Effector memory CD8-positive, alpha-beta T cell (primary cell): ENCODE results near the gene DCHS1.

Source experiments
- ATAC-seq: fragments of 150-1000 bp; cut with Tn5 transposase; replicated peaks from 2 replicates; pipeline ENCODE4 v1.10.0; 2021; ENCODE audit warnings: mild to moderate bottlenecking, moderate library complexity
- DNase-seq, 3 experiments: peaks; one replicate each; pipeline ENCODE4 v3.0.0; 2021
- H3K27ac Mint-ChIP-seq, 2 donors: one replicate each; pipeline ENCODE4 v1.8.0; 2022; ENCODE audit warnings: mild to moderate bottlenecking in 2 of 2, mixed read lengths in 2 of 2, moderate library complexity in 2 of 2
- H3K27me3 Mint-ChIP-seq, 2 donors: one replicate each; pipeline ENCODE4 v1.8.0; 2022; ENCODE audit warnings: mixed read lengths in 2 of 2
- H3K36me3 Mint-ChIP-seq: one replicate; pipeline ENCODE4 v1.8.0; 2022; ENCODE audit warnings: mild to moderate bottlenecking, moderate library complexity, mixed read lengths; ENCODE audit not compliant: insufficient read depth
- H3K4me1 Mint-ChIP-seq, 2 donors: one replicate each; pipeline ENCODE4 v1.8.0; 2022; ENCODE audit warnings: low read depth in 2 of 2, mixed read lengths in 2 of 2
- H3K4me3 Mint-ChIP-seq, 2 donors: one replicate each; pipeline ENCODE4 v1.8.0; 2022; ENCODE audit warnings: mild to moderate bottlenecking in 2 of 2, mixed read lengths in 2 of 2, moderate library complexity in 2 of 2
- H3K9me3 Mint-ChIP-seq, 2 donors: one replicate each; pipeline ENCODE4 v1.8.0; 2022; ENCODE audit warnings: mixed read lengths in 2 of 2

The DCHS1 gene

GRCh38 chr11:6664551-6664950, 8.9 kb upstream of the DCHS1 start:
- Mint-ChIP-seq H3K4me1 (peaks cover 5 to 18% of the 10 kb centered on the region in 2 donors), H3K4me3 (no peak overlapping the region), H3K27me3 (no peaks in the 10 kb centered on the region), H3K27ac (no peak overlapping the region), H3K36me3 (no peaks in the 10 kb centered on the region), H3K9me3 (no peaks in the 10 kb centered on the region)
- ATAC-seq (no peak), DNase-seq (no peak)

- peaks cover 5 to 18% of the 10 kb centered on the region in 2 donors for H3K4me1 Mint-ChIP-seq
- no peaks in the 10 kb centered on the region for H3K36me3 Mint-ChIP-seq
- no peak for ATAC-seq
- H3K9me3 Mint-ChIP-seq, result no peaks in the 10 kb centered on the region
- no peak for DNase-seq
- H3K27me3 Mint-ChIP-seq, result no peaks in the 10 kb centered on the region
- no peak overlapping the region for H3K4me3 Mint-ChIP-seq
- H3K27ac Mint-ChIP-seq, result peak overlapping the region in 1 of 2 donors; percentile 18
Observed at GRCh38 chr11:6663794-6664469, 8.3 kb upstream of the DCHS1 start.

DNA sequence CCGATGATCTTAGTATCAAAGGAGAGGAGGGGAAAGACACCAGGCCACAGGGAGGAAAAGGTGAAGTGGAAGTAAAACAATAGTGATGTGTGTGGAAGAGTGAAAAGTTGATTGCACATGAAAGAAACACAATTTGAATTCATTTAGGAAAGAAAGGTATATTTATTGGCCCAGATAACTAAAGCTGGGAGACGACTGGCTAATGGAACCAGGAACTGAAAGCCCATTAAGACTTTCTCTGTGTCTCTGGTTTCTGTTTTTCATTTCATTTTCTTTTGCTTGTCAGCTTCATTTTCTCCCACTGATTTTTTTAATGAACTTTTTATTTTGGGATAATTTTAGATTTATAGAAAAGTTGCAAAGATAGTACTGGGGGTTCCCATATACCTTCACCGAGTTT, 5.1 kb upstream of the DCHS1 start:
- DNase-seq, result no peak
- ATAC-seq, result no peak
- Mint-ChIP-seq H3K27ac (no peak overlapping the region), H3K27me3 (peaks cover 4 to 9% of the 10 kb centered on the region in 2 donors), H3K4me3 (no peak overlapping the region), H3K9me3 (no peaks in the 10 kb centered on the region), H3K4me1 (peaks cover 0 to 10% of the 10 kb centered on the region in 2 donors), H3K36me3 (no peaks in the 10 kb centered on the region)

DNA sequence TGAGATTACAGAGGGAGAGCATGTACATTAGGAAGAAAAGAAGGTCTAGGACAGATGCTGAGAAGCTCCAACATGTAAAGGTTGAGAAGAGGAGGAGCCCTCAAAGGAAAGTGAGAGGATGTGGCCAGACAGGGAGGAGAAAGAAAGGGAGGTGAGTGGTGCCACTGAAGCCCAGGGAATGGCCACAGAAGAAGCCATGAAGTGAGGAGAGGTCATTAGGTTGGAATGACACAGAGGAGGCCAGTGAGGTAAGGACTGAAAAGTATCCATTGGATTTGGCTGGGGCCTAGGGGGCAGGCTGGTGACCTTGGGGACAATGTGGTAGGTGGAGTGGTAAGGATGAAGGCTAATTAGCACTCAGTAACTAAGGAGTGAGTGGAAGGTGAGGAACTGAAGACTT, 3.0 kb upstream of the DCHS1 start:
- peaks cover 0 to 8% of the 10 kb centered on the region in 2 donors for H3K4me1 Mint-ChIP-seq
- DNase-seq (no peak), ATAC-seq (no peak)
- H3K27me3 Mint-ChIP-seq, result peaks cover 4 to 9% of the 10 kb centered on the region in 2 donors
- no peak overlapping the region for H3K27ac Mint-ChIP-seq
- H3K9me3 Mint-ChIP-seq, result no peaks in the 10 kb centered on the region
- H3K36me3 Mint-ChIP-seq, result no peaks in the 10 kb centered on the region
- no peak overlapping the region for H3K4me3 Mint-ChIP-seq

DNA sequence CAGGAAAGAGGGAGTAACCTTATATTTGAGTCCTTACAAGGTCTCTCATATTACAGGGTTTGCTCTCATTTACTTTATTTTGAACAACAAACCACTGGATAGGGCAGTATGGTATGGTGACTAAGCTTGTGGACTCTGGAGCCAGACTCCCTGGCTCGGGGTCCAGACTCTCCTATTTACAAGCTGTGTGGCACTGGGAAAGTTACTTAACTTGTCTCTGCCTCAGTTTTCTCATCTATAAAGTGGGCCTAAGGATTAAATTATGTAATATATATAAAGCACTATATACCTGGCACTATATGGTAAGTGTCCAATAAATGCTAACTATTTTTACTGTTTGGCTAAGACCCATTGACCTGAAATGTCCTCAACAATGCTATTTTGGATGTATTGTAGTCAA, 1.7 kb upstream of the DCHS1 start:
- Mint-ChIP-seq H3K27ac (no peak overlapping the region), H3K9me3 (no peaks in the 10 kb centered on the region), H3K4me3 (peak overlapping the region; percentile 73 to 81), H3K27me3 (peaks cover 4 to 9% of the 10 kb centered on the region in 2 donors), H3K4me1 (peaks cover 0 to 6% of the 10 kb centered on the region in 2 donors), H3K36me3 (no peaks in the 10 kb centered on the region)
- no peak for ATAC-seq
- DNase-seq, result no peak

GRCh38 chr11:6656936-6657335, 1.3 kb upstream of the DCHS1 start:
- ATAC-seq, result no peak
- Mint-ChIP-seq H3K9me3 (no peaks in the 10 kb centered on the region), H3K36me3 (no peaks in the 10 kb centered on the region), H3K27ac (no peak overlapping the region), H3K4me3 (peak overlapping the region; percentile 73 to 81), H3K4me1 (peaks cover 0 to 6% of the 10 kb centered on the region in 2 donors), H3K27me3 (peaks cover 4 to 9% of the 10 kb centered on the region in 2 donors)
- DNase-seq, result no peak

GRCh38 chr11:6656584-6656915, 941 bp upstream of the DCHS1 start:
- ATAC-seq, result no peak
- H3K9me3 Mint-ChIP-seq, result no peaks in the 10 kb centered on the region
- peak overlapping the region; percentile 73 to 81 for H3K4me3 Mint-ChIP-seq
- H3K4me1 Mint-ChIP-seq, result peaks cover 0 to 6% of the 10 kb centered on the region in 2 donors
- peaks cover 4 to 9% of the 10 kb centered on the region in 2 donors for H3K27me3 Mint-ChIP-seq
- no peaks in the 10 kb centered on the region for H3K36me3 Mint-ChIP-seq
- peak overlapping the region; percentile 38 to 59 for H3K27ac Mint-ChIP-seq
- no peak for DNase-seq

DNA sequence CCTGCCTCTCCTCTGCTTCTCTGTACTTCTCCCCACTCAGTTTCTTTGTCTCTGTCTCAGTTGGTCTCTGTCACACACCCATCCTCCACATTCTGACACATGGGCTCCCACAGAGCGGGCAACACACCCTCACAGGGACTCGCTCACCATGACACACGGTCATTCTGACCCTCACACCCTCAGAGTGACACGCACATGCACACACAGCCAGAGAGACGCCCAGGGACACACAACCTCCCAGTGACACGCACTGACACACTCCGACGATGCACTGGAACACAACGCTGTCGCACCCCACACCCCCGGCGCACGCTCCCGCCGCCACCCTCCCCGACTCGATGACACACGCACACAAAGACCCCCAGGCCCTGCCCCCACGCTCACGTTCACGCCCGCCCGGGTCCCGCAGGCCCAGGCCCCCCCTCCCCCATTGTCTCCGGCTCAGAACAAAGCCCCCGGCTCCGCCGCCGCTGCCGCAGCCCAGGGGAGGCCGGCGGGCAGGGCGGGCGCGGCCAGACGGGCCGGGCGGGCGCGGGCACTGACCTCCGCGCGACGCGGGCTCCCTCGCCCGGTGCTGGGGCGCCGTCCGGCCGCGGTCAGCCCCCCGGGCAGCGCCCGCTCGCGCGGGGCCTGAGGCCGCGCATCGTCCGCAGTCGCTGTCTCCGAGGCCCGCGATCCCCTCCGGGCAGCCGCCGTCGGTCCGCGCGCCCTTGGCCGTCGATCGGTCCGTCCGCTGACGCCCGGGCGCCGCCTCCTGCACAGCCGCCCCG, 404 bp downstream of the DCHS1 start:
- Mint-ChIP-seq H3K27me3 (peaks cover 4 to 9% of the 10 kb centered on the region in 2 donors), H3K4me3 (no peak overlapping the region), H3K4me1 (peaks cover 0 to 6% of the 10 kb centered on the region in 2 donors), H3K36me3 (no peaks in the 10 kb centered on the region), H3K27ac (no peak overlapping the region), H3K9me3 (no peaks in the 10 kb centered on the region)
- DNase-seq (no peak), ATAC-seq (peak; percentile 56)

DNA sequence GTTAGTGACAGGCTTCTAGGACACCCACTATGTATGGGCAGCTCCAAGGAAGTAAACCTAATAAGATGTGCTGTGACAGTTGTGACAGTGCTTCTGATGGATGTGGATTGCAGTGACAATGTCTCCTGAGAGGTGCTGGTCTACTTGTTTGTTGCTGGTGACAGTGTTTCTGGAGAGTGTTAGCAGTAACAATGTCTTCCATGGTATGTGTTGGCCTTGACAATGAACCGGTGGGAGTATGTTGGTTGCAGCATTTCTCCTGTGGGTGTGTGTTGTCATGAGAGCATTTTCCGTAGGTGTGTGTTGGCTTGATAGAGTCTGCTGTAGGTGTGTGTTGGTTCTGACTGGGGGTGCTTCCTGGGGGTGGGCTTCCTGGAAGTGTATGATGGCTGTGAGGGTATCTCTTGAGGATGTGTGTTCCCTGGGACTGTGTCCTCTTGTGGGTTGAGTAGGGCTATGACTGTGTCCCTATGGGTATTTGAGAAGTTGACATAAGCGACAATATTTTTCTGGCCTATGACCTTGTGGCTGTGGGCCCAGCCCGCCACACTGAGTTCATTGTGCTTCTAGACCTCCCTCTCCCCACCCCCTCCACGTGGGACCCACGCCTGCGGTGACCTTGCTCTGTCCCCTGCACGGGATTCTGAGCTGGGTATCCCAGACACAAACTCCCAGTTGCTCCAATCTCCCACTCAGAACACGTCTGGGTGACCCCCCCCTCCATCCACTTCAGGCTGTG, 1.2 kb downstream of the DCHS1 start:
- no peaks in the 10 kb centered on the region for H3K36me3 Mint-ChIP-seq
- ATAC-seq, result no peak

DNA sequence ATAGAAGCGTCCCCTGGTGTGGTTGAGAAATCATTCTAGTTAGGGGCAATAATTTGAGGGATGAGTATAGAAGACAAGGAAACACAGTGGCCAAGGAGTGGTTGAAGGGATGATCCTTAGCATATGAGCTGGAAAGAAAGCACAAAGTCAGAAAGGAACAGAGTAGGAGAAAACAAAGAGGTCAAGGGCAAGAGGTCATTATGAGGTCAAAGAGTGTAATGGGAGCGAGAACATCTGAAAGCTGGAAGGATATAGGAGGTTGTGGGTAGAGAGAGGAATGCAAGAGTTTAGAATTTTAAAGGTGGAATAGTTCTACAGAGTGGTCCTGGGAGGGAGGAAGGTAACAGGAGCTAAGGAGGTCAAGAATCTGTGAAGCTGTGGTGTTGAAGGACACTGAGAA, 2.0 kb downstream of the DCHS1 start:
- peaks cover 0 to 6% of the 10 kb centered on the region in 2 donors for H3K4me1 Mint-ChIP-seq
- no peak overlapping the region for H3K4me3 Mint-ChIP-seq
- no peak for DNase-seq
- no peaks in the 10 kb centered on the region for H3K36me3 Mint-ChIP-seq
- no peaks in the 10 kb centered on the region for H3K9me3 Mint-ChIP-seq
- ATAC-seq, result no peak
- H3K27me3 Mint-ChIP-seq, result peaks cover 4 to 9% of the 10 kb centered on the region in 2 donors
- no peak overlapping the region for H3K27ac Mint-ChIP-seq

More for the DNA sequence above, 1.2 kb downstream of the DCHS1 start:
- peaks cover 0 to 6% of the 10 kb centered on the region in 2 donors for H3K4me1 Mint-ChIP-seq
- no peak overlapping the region for H3K27ac Mint-ChIP-seq
- DNase-seq, result no peak
- H3K27me3 Mint-ChIP-seq, result peaks cover 4 to 9% of the 10 kb centered on the region in 2 donors
- H3K4me3 Mint-ChIP-seq, result no peak overlapping the region
- no peaks in the 10 kb centered on the region for H3K9me3 Mint-ChIP-seq

DNA sequence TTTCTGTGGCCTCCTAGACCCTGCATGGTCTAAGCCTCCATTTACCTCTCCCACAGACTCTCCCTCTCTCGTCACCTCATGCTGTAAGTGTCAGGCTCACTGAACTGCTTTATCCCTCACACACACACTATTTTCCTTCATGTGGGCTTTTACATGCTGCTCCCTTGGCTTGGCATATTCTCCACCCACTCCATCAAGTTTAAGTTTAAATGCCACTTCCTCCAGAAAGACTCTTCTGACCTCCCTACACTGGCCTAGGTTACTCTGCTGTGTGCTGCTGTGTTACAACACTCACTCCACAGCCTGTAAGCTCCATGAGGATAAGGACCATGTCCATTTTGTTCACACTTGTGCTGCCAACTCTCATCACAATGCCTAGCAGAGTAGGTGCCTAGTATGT, 2.5 kb downstream of the DCHS1 start:
- ATAC-seq, result no peak
- Mint-ChIP-seq H3K27me3 (peaks cover 4 to 9% of the 10 kb centered on the region in 2 donors), H3K4me1 (peaks cover 0 to 6% of the 10 kb centered on the region in 2 donors), H3K4me3 (no peak overlapping the region), H3K27ac (no peak overlapping the region), H3K36me3 (no peaks in the 10 kb centered on the region), H3K9me3 (no peaks in the 10 kb centered on the region)
- DNase-seq, result no peak

DNA sequence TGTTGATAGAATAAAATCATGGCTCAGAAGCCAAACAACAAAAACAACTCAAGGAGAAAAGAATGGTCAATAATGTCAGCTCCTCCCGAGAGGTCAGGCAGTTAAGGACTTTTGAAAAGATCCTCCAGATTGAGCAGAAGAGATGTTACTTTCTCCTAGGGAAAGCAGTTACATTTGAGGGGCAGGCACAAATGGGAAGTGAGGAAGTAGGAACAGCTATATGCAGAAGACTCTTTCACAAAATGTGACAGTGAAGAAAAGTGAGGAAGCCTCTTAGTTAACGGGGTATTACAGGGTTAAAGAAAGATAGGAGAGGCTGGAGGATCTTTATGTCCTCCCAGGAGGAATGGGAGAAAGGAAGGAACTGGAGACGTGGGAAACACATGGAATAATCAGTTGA, 3.4 kb downstream of the DCHS1 start:
- Mint-ChIP-seq H3K4me3 (no peak overlapping the region), H3K4me1 (peaks cover 0 to 6% of the 10 kb centered on the region in 2 donors), H3K27me3 (peaks cover 4 to 9% of the 10 kb centered on the region in 2 donors), H3K9me3 (no peaks in the 10 kb centered on the region), H3K27ac (no peak overlapping the region), H3K36me3 (no peaks in the 10 kb centered on the region)
- ATAC-seq (no peak), DNase-seq (no peak)

DNA sequence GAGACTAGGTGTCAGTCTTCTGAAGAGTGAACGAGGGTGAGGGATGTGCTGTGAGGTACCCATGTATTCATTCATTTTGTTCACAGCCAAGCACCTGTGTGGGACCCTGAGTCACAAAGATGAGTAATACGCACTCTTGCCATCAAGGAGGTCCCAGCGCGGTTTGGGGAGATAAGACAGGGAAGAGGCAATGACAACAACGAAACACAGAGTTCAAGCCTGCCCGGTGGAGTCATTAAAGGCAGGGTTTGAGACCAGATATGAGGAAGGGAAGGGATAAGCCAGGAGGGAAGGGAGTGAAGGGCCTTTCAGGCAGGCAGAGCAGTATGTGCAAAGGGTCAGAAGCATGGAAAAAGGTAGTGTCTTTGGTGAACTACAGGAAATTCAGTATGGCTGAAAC, 4.6 kb downstream of the DCHS1 start:
- Mint-ChIP-seq H3K4me3 (no peak overlapping the region), H3K4me1 (peaks cover 0 to 1% of the 10 kb centered on the region in 2 donors), H3K36me3 (no peaks in the 10 kb centered on the region), H3K27me3 (peaks cover 0 to under 1% of the 10 kb centered on the region in 2 donors), H3K9me3 (no peaks in the 10 kb centered on the region), H3K27ac (no peak overlapping the region)
- no peak for ATAC-seq
- DNase-seq, result no peak
